ENCODE measurements around the gene PRSS21. TPM values are rescaled to one million over a fixed set of nuclear protein-coding genes. Genes with fewer than 3 reads are reported as not detected.

The PRSS21 gene
- total RNA-seq, 3 donors from 2014 or later: 0.51 to 4.1 (median 0.58) TPM

DNA sequence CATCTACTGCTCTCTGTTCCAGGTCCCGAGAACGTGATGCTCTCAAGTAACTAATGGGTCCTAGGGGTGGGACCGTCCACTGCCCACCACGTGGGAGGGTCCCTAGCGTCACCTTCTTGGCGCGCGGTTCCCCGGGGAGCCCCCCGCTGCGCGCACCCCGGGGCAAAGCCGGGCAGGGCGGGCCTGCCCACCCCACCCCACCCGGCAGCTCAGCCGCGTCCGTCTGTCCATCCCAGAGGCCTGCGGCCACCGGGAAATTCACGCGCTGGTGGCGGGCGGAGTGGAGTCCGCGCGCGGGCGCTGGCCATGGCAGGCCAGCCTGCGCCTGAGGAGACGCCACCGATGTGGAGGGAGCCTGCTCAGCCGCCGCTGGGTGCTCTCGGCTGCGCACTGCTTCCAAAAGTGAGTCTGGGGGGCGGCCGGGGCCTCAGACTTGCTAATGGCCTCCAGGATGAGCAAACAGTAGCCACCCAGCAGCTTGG, 18.3 kb upstream of the PRSS21 start:
- H3K36me3 ChIP-seq (ENCODE audit: low read depth): no peaks in the 10 kb centered on the region
- ATAC-seq (no peak), DNase-seq (peak in 2 of 3 donors; percentile 36 to 53)
- TF ChIP-seq, protein P1, sequence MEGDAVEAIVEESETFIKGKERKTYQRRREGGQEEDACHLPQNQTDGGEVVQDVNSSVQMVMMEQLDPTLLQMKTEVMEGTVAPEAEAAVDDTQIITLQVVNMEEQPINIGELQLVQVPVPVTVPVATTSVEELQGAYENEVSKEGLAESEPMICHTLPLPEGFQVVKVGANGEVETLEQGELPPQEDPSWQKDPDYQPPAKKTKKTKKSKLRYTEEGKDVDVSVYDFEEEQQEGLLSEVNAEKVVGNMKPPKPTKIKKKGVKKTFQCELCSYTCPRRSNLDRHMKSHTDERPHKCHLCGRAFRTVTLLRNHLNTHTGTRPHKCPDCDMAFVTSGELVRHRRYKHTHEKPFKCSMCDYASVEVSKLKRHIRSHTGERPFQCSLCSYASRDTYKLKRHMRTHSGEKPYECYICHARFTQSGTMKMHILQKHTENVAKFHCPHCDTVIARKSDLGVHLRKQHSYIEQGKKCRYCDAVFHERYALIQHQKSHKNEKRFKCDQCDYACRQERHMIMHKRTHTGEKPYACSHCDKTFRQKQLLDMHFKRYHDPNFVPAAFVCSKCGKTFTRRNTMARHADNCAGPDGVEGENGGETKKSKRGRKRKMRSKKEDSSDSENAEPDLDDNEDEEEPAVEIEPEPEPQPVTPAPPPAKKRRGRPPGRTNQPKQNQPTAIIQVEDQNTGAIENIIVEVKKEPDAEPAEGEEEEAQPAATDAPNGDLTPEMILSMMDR (IDR thresholded peaks at IDR 0.05): no peak
- intact Hi-C loops (cut with DNase I, micrococcal nuclease): no loop called here
- no peak overlapping the region for H3K4me3 ChIP-seq
- H3K9me3 ChIP-seq: peaks cover 6% of the 10 kb centered on the region
- H3K4me1 ChIP-seq (ENCODE audit: low read depth): peaks cover 20% of the 10 kb centered on the region

- DNase-seq: peak in 2 of 3 donors; percentile 45 to 49
- peak; percentile 22 for ATAC-seq
- H3K4me3 ChIP-seq: no peak overlapping the region
- intact Hi-C loops (cut with DNase I, micrococcal nuclease): no loop called here
- H3K9me3 ChIP-seq: peaks cover 8% of the 10 kb centered on the region
- H3K36me3 ChIP-seq (ENCODE audit: low read depth): no peaks in the 10 kb centered on the region
- TF ChIP-seq, protein P1 (IDR thresholded peaks at IDR 0.05): no peak
- H3K4me1 ChIP-seq (ENCODE audit: low read depth): peaks cover 18% of the 10 kb centered on the region
These were observed 17.7 kb upstream of the PRSS21 start for GRCh38 chr16:2799205-2799858.

DNA sequence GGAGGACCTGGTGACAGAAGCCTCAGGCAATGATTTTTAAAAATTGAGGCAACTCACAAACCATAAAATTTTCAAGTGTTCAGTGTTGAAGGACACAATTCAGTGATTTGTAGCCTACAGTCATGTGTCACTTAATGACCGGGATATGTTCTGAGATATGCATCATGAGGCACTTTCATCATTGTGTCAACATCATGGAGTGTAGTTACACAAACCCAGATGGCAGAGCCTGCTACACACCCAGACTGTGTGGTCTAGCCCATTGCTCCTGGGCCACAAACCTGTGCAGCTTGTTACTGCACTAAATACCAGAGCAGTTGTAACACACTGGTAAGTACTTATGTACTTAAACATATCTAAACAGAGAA, 17.2 kb upstream of the PRSS21 start:
- Histone ChIP-seq H3K36me3 (ENCODE audit: low read depth) (no peaks in the 10 kb centered on the region), H3K4me1 (ENCODE audit: low read depth) (peaks cover 18% of the 10 kb centered on the region), H3K9me3 (peaks cover 8% of the 10 kb centered on the region), H3K4me3 (no peak overlapping the region)
- DNase-seq (peak; percentile 70 to 86 (median 76)), ATAC-seq (peak; percentile 94)
- TF ChIP-seq, protein P1 (IDR thresholded peaks at IDR 0.05): no peak
- intact Hi-C loops (cut with DNase I, micrococcal nuclease): no loop called here

DNA sequence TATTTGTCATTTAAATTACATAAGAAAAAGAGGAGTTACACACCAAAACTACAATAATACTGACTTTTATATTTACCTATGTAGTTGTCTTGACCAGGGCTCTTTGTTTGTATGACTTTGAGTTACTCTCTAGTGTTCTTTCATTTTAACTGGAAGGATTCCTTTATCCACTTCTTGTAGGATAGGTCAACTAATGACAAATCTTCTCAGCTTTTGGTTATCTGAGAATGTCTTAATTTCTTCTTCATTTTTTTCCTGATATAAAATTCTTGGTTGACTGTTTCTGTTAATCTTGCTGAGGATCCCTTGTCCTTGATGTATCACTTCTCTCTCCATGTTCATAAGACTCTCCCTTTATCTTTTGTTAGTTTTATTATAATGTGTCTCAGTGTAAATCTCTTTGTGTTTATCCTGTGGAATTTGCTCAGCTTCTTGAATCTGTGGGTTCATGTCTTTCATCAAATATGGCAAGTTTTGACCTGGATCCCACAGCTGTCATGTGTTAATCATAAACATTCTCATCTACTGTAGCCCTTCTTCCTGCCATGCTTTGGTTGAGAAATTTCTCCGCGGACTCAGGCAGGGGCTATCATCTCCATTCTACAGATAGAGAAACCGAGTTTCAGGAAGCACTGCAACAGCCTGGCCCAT, 13.4 kb upstream of the PRSS21 start:
- peaks cover 8% of the 10 kb centered on the region for H3K4me1 ChIP-seq (ENCODE audit: low read depth)
- TF ChIP-seq, protein P1 (IDR thresholded peaks at IDR 0.05): no peak
- ATAC-seq: no peak
- intact Hi-C loops (cut with DNase I, micrococcal nuclease): no loop called here
- no peaks in the 10 kb centered on the region for H3K36me3 ChIP-seq (ENCODE audit: low read depth)
- no peak overlapping the region for H3K4me3 ChIP-seq
- H3K9me3 ChIP-seq: peaks cover 8% of the 10 kb centered on the region
- peak in 1 of 3 donors; percentile 5 for DNase-seq

- intact Hi-C loops (cut with DNase I, micrococcal nuclease): no loop called here
- no peak for ATAC-seq
- H3K4me1 ChIP-seq (ENCODE audit: low read depth): no peaks in the 10 kb centered on the region
- H3K4me3 ChIP-seq: no peak overlapping the region
- H3K36me3 ChIP-seq (ENCODE audit: low read depth): no peaks in the 10 kb centered on the region
- H3K9me3 ChIP-seq: peaks cover 8% of the 10 kb centered on the region
- DNase-seq: peak in 2 of 3 donors; percentile 14 to 34
- TF ChIP-seq, protein P1 (IDR thresholded peaks at IDR 0.05): no peak
These were observed 12.3 kb upstream of the PRSS21 start for GRCh38 chr16:2804728-2805127.

Data from mucosa of descending colon (tissue), 3 donors.